ENCODE data around the gene GRM1.
"Not testable (repeated sequence)": the region's sequence is repeated elsewhere in the genome, so short reads cannot be mapped to it uniquely, and the experiment has no call there.

The GRM1 gene

GRCh38 chr6:146209942-146210341, 181.1 kb downstream of the GRM1 start:
- no peak overlapping the region for H3K4me3 ChIP-seq (ENCODE audit: low read length)
- no peaks in the 10 kb centered on the region for H3K36me3 ChIP-seq (ENCODE audit: control insufficient read depth, insufficient read depth, low read length)
- H3K9ac ChIP-seq (ENCODE audit: low read length) = no peak overlapping the region
- no peaks in the 10 kb centered on the region for H3K9me3 ChIP-seq (ENCODE audit: control insufficient read depth, low read length)
- no peaks in the 10 kb centered on the region for H3K4me1 ChIP-seq (ENCODE audit: control insufficient read depth, insufficient read depth, low read length)
- no peaks in the 10 kb centered on the region for H3K27me3 ChIP-seq (ENCODE audit: control insufficient read depth, insufficient read depth, low read length)

GRCh38 chr6:146210406-146211083, 181.7 kb downstream of the GRM1 start:
- no peak overlapping the region for H3K4me3 ChIP-seq (ENCODE audit: low read length)
- no peaks in the 10 kb centered on the region for H3K36me3 ChIP-seq (ENCODE audit: control insufficient read depth, insufficient read depth, low read length)
- H3K9ac ChIP-seq (ENCODE audit: low read length) = no peak overlapping the region
- H3K9me3 ChIP-seq (ENCODE audit: control insufficient read depth, low read length) = no peaks in the 10 kb centered on the region
- no peaks in the 10 kb centered on the region for H3K4me1 ChIP-seq (ENCODE audit: control insufficient read depth, insufficient read depth, low read length)
- H3K27me3 ChIP-seq (ENCODE audit: control insufficient read depth, insufficient read depth, low read length) = no peaks in the 10 kb centered on the region

- no peaks in the 10 kb centered on the region for H3K9me3 ChIP-seq (ENCODE audit: control insufficient read depth, low read length)
- no peak overlapping the region for H3K4me3 ChIP-seq (ENCODE audit: low read length)
- no peaks in the 10 kb centered on the region for H3K36me3 ChIP-seq (ENCODE audit: control insufficient read depth, insufficient read depth, low read length)
- H3K27me3 ChIP-seq (ENCODE audit: control insufficient read depth, insufficient read depth, low read length) = no peaks in the 10 kb centered on the region
- no peaks in the 10 kb centered on the region for H3K4me1 ChIP-seq (ENCODE audit: control insufficient read depth, insufficient read depth, low read length)
- no peak overlapping the region for H3K9ac ChIP-seq (ENCODE audit: low read length)
These were observed 182.8 kb downstream of the GRM1 start for GRCh38 chr6:146211646-146212045.

GRCh38 chr6:146212781-146213180, 183.9 kb downstream of the GRM1 start:
- Histone ChIP-seq H3K9me3 (ENCODE audit: control insufficient read depth, low read length) (no peaks in the 10 kb centered on the region), H3K27me3 (ENCODE audit: control insufficient read depth, insufficient read depth, low read length) (no peaks in the 10 kb centered on the region), H3K9ac (ENCODE audit: low read length) (no peak overlapping the region), H3K4me1 (ENCODE audit: control insufficient read depth, insufficient read depth, low read length) (no peaks in the 10 kb centered on the region), H3K36me3 (ENCODE audit: control insufficient read depth, insufficient read depth, low read length) (no peaks in the 10 kb centered on the region), H3K4me3 (ENCODE audit: low read length) (no peak overlapping the region)

- H3K9me3 ChIP-seq (ENCODE audit: control insufficient read depth, low read length) = no peaks in the 10 kb centered on the region
- no peak overlapping the region for H3K9ac ChIP-seq (ENCODE audit: low read length)
- H3K27me3 ChIP-seq (ENCODE audit: control insufficient read depth, insufficient read depth, low read length) = no peaks in the 10 kb centered on the region
- no peak overlapping the region for H3K4me3 ChIP-seq (ENCODE audit: low read length)
- no peaks in the 10 kb centered on the region for H3K4me1 ChIP-seq (ENCODE audit: control insufficient read depth, insufficient read depth, low read length)
- no peaks in the 10 kb centered on the region for H3K36me3 ChIP-seq (ENCODE audit: control insufficient read depth, insufficient read depth, low read length)
These were observed 190.2 kb downstream of the GRM1 start for GRCh38 chr6:146219101-146219500.

- Histone ChIP-seq H3K4me1 (ENCODE audit: control insufficient read depth, insufficient read depth, low read length) (no peaks in the 10 kb centered on the region), H3K4me3 (ENCODE audit: low read length) (no peak overlapping the region), H3K9ac (ENCODE audit: low read length) (no peak overlapping the region), H3K27me3 (ENCODE audit: control insufficient read depth, insufficient read depth, low read length) (no peaks in the 10 kb centered on the region), H3K9me3 (ENCODE audit: control insufficient read depth, low read length) (no peaks in the 10 kb centered on the region), H3K36me3 (ENCODE audit: control insufficient read depth, insufficient read depth, low read length) (no peaks in the 10 kb centered on the region)
These were observed 195.6 kb downstream of the GRM1 start for GRCh38 chr6:146224449-146224848.

- Histone ChIP-seq H3K4me1 (ENCODE audit: control insufficient read depth, insufficient read depth, low read length) (no peaks in the 10 kb centered on the region), H3K9me3 (ENCODE audit: control insufficient read depth, low read length) (no peaks in the 10 kb centered on the region), H3K36me3 (ENCODE audit: control insufficient read depth, insufficient read depth, low read length) (no peaks in the 10 kb centered on the region), H3K4me3 (ENCODE audit: low read length) (no peak overlapping the region), H3K9ac (ENCODE audit: low read length) (no peak overlapping the region), H3K27me3 (ENCODE audit: control insufficient read depth, insufficient read depth, low read length) (no peaks in the 10 kb centered on the region)
These were observed 196.1 kb downstream of the GRM1 start for GRCh38 chr6:146224988-146225387.

GRCh38 chr6:146240322-146240721, 211.5 kb downstream of the GRM1 start:
- Histone ChIP-seq H3K4me1 (ENCODE audit: control insufficient read depth, insufficient read depth, low read length) (no peaks in the 10 kb centered on the region), H3K9me3 (ENCODE audit: control insufficient read depth, low read length) (no peaks in the 10 kb centered on the region), H3K4me3 (ENCODE audit: low read length) (no peak overlapping the region), H3K36me3 (ENCODE audit: control insufficient read depth, insufficient read depth, low read length) (no peaks in the 10 kb centered on the region), H3K9ac (ENCODE audit: low read length) (no peak overlapping the region), H3K27me3 (ENCODE audit: control insufficient read depth, insufficient read depth, low read length) (no peaks in the 10 kb centered on the region)

GRCh38 chr6:146240807-146241206, 211.9 kb downstream of the GRM1 start:
- no peaks in the 10 kb centered on the region for H3K27me3 ChIP-seq (ENCODE audit: control insufficient read depth, insufficient read depth, low read length)
- no peaks in the 10 kb centered on the region for H3K4me1 ChIP-seq (ENCODE audit: control insufficient read depth, insufficient read depth, low read length)
- H3K36me3 ChIP-seq (ENCODE audit: control insufficient read depth, insufficient read depth, low read length) = no peaks in the 10 kb centered on the region
- H3K9me3 ChIP-seq (ENCODE audit: control insufficient read depth, low read length) = no peaks in the 10 kb centered on the region
- no peak overlapping the region for H3K9ac ChIP-seq (ENCODE audit: low read length)
- H3K4me3 ChIP-seq (ENCODE audit: low read length) = no peak overlapping the region

- not testable (repeated sequence) for H3K9me3 ChIP-seq (ENCODE audit: control insufficient read depth, low read length); H3K36me3 ChIP-seq (ENCODE audit: control insufficient read depth, insufficient read depth, low read length); H3K27me3 ChIP-seq (ENCODE audit: control insufficient read depth, insufficient read depth, low read length); H3K9ac ChIP-seq (ENCODE audit: low read length); H3K4me3 ChIP-seq (ENCODE audit: low read length); H3K4me1 ChIP-seq (ENCODE audit: control insufficient read depth, insufficient read depth, low read length)
These were observed 214.8 kb downstream of the GRM1 start for GRCh38 chr6:146243646-146244045.

- Histone ChIP-seq H3K4me1 (ENCODE audit: control insufficient read depth, insufficient read depth, low read length) (no peaks in the 10 kb centered on the region), H3K9me3 (ENCODE audit: control insufficient read depth, low read length) (no peaks in the 10 kb centered on the region), H3K9ac (ENCODE audit: low read length) (no peak overlapping the region), H3K4me3 (ENCODE audit: low read length) (no peak overlapping the region), H3K27me3 (ENCODE audit: control insufficient read depth, insufficient read depth, low read length) (no peaks in the 10 kb centered on the region), H3K36me3 (ENCODE audit: control insufficient read depth, insufficient read depth, low read length) (no peaks in the 10 kb centered on the region)
These were observed 215.8 kb downstream of the GRM1 start for GRCh38 chr6:146244630-146245143.

- Histone ChIP-seq H3K9ac (ENCODE audit: low read length) (no peak overlapping the region), H3K36me3 (ENCODE audit: control insufficient read depth, insufficient read depth, low read length) (no peaks in the 10 kb centered on the region), H3K4me1 (ENCODE audit: control insufficient read depth, insufficient read depth, low read length) (no peaks in the 10 kb centered on the region), H3K4me3 (ENCODE audit: low read length) (no peak overlapping the region), H3K9me3 (ENCODE audit: control insufficient read depth, low read length) (no peaks in the 10 kb centered on the region), H3K27me3 (ENCODE audit: control insufficient read depth, insufficient read depth, low read length) (no peaks in the 10 kb centered on the region)
These were observed 217.2 kb downstream of the GRM1 start for GRCh38 chr6:146246028-146246427.

GRCh38 chr6:146253691-146254090, 224.8 kb downstream of the GRM1 start:
- H3K4me1 ChIP-seq (ENCODE audit: control insufficient read depth, insufficient read depth, low read length) = no peaks in the 10 kb centered on the region
- no peaks in the 10 kb centered on the region for H3K9me3 ChIP-seq (ENCODE audit: control insufficient read depth, low read length)
- no peaks in the 10 kb centered on the region for H3K27me3 ChIP-seq (ENCODE audit: control insufficient read depth, insufficient read depth, low read length)
- no peak overlapping the region for H3K9ac ChIP-seq (ENCODE audit: low read length)
- no peak overlapping the region for H3K4me3 ChIP-seq (ENCODE audit: low read length)
- no peaks in the 10 kb centered on the region for H3K36me3 ChIP-seq (ENCODE audit: control insufficient read depth, insufficient read depth, low read length)
